GM12801 (cell line): ENCODE data around the gene RPL13.

Experiments
- TF ChIP-seq, protein P1 (sequence below): IDR thresholded peaks from one replicate; pipeline ENCODE4 v1.5.1; 2011; ENCODE audit warnings: control low read depth; ENCODE audit not compliant: insufficient read length; ENCODE audit errors: extremely low read depth

RPL13 gene

DNA sequence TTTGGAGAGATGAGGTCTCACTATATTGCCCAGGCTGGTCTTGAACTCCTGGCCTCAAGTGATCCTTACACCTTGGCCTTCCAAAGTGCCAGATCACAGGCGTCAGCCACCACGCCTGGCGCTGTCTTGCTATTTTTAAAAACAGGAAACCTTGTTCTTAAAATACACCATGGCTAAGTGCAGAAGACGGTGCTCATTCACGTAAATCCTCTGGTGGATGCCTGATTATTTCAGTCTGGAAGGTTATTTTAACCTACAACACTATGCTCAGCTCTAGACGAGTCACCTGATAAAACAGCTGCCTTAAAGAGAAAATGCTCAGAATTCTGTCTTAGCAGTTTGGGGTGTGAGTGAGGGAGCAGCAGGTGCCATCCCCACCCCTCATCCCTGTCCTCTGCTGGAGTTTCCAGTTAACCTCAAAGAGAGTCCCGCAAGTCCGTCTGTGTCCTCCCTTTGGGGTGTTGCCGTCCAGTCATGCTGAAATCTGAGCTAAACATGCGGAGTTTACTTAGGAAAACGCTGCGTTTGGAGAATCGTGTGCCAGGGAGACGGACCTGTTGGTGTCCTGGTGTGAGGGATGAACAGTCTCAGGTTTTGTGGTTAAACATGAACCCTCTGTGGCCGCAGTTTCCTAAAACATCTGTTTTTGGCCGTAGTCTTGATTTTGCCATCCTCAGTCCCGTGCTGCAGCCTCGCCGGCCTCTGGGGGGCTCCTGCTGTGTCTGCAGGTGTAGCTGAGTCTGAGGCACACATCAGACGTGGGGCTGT, 35.2 kb upstream of the RPL13 start:
- TF ChIP-seq, protein P1, sequence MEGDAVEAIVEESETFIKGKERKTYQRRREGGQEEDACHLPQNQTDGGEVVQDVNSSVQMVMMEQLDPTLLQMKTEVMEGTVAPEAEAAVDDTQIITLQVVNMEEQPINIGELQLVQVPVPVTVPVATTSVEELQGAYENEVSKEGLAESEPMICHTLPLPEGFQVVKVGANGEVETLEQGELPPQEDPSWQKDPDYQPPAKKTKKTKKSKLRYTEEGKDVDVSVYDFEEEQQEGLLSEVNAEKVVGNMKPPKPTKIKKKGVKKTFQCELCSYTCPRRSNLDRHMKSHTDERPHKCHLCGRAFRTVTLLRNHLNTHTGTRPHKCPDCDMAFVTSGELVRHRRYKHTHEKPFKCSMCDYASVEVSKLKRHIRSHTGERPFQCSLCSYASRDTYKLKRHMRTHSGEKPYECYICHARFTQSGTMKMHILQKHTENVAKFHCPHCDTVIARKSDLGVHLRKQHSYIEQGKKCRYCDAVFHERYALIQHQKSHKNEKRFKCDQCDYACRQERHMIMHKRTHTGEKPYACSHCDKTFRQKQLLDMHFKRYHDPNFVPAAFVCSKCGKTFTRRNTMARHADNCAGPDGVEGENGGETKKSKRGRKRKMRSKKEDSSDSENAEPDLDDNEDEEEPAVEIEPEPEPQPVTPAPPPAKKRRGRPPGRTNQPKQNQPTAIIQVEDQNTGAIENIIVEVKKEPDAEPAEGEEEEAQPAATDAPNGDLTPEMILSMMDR = no peak

DNA sequence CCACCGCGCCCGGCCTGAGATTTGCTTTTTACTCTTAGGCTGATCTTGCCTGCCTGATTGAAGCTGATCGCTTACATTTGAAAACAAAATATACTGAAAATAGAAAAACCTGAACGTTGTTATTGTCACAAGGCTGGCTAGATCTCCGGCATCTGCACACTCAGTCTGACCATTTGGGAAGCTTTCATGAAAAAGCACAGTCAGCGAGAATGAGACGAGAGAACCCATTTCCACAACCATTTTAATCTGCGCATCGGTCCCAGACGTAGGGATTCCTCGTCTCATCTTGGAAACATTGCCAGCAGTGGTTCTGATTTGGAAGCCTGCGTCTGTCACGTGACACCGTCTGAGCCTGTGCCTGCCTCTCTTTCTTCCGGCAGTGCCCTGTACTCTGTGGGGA, 31.4 kb upstream of the RPL13 start:
- TF ChIP-seq, protein P1 = no peak

DNA sequence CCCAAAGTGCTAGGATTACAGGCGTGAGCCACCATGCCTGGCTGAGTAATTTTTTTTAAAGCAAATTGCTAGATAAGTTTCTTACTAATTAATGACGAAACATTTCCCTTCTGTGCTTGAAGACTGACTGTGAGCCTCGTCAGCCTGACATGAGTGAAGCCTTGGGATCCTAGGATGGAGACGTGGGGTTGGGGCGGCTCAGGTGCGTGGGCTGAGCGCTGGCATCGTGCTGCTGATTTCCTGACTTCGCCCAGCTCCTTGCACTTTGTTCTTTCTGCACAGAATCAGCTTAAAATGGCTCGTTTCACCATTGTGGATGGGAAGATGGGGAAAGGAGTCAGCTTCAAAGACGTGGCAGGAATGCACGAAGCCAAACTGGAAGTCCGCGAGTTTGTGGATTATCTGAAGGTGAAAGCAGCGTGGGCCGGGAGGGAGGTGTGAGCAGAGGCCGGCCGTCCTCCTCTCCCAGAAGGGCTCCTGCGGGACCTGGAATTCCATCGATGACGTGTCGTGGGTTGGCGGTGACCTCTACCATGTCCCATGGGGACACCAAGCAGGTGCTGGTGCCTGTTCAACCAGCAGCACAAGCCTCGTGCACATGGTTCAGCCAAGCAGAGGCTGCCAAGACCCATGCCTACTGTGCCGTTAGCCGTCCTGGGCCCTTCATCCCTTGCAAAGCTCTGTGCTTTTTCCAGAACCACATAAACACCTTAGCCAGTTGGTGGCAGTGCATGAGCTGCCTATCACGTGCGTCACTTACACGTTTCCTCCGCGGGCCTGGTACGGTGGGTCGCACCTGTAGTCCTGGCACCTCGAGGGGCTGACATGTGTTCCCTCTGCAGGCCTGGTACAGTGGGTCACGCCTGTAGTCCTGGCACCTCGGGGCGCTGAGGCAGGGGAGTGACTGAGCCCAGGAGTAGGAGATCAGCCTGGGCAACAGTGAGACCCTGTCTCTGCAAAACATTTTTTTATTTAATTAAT, 29.8 kb upstream of the RPL13 start:
- TF ChIP-seq, protein P1 = no peak

DNA sequence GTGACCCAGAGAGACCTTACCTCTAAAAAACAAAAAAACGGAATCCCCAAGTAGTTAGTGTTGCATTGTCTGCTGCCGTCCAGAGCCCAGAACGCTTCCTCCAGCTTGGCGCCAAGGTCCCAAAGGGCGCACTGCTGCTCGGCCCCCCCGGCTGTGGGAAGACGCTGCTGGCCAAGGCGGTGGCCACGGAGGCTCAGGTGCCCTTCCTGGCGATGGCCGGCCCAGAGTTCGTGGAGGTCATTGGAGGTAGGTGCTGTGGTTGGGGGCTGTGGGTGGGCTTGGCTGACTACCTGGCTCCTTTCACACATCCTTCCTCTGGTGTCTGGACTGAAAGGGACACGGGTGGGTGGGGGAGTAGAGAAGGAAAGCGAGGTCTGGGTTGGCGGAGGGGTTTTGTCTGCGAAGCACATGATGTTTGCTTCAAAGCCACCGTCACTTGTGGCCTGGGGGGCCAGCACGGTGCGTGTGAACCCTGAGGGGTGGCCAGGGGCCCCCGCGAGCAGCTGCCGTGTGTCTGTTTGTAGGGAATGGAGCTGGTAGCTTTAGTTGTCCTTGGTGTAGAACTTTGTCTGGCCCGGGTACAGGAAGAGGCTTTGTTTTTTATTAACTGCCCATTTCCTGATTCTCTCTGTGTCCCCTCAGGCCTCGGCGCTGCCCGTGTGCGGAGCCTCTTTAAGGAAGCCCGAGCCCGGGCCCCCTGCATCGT, 28.5 kb upstream of the RPL13 start:
- TF ChIP-seq, protein P1 = no peak

DNA sequence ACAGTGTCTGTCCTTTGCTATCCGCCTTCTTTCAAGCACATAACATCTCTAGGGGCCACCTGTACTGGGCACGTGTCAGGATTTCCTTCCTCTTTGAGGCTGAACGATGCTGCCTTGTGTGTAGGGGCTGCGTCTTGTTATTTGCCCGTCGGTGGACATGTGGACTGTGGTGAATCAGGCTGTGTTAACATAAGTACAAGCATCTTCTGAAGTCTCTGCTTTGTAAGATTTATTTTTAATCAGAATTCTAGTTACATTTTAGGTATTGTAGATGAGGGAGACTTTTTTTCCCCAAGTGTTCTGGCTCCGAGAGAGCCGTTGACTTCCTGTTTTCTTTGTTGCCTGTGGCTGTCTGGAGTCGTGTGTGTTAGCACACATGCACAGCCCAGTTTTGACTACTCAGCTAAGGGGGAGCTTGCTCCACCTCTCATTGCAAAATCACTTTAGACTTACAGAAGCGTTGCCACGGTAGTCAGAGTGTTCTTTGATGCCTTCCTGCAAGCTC, 26.2 kb upstream of the RPL13 start:
- TF ChIP-seq, protein P1 = no peak

DNA sequence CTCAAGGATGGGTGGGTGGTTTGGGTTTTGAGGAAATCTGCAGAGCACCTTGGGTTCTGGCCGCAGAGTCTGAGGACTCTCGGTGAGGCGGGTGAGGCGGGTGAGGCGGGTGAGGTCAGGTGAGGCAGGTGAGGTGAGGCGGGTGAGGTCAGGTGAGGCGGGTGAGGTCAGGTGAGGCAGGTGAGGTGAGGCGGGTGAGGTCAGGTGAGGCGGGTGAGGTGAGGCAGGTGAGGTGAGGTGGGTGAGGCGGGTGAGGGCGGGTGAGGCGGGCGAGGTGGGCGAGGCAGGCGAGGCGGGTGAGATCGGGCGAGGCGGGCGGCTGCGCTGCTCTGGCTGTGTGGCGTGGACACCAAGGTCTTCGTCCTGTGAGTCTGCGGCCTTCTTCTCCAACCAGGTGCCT, 24.1 kb upstream of the RPL13 start:
- TF ChIP-seq, protein P1 = no peak
